ENCODE results near the gene SMAP1.

The SMAP1 gene

GRCh38 chr6:70900047-70900446, 232.4 kb downstream of the SMAP1 start:
- DNase-seq (ENCODE audit: low spot score), result no peak

DNA sequence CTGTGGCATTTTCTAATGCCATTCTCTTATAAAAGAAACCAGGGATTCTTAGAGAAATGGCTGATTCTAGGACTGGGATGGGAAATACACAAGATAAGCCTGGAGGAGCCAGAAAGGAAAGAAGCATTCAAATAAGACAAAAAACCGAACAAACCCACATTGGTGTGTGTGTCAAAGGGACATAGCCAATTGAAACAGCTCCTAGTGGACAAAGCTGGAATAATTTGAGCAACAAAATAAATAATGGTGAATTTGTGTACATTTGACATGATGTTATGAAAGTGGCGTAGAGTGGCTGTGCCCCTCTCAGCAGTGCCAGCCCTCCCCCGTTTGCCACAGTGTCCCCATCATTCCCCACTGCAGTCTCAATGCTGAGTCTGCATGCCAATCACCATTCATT, 233.6 kb downstream of the SMAP1 start:
- DNase-seq (ENCODE audit: low spot score), result no peak

DNA sequence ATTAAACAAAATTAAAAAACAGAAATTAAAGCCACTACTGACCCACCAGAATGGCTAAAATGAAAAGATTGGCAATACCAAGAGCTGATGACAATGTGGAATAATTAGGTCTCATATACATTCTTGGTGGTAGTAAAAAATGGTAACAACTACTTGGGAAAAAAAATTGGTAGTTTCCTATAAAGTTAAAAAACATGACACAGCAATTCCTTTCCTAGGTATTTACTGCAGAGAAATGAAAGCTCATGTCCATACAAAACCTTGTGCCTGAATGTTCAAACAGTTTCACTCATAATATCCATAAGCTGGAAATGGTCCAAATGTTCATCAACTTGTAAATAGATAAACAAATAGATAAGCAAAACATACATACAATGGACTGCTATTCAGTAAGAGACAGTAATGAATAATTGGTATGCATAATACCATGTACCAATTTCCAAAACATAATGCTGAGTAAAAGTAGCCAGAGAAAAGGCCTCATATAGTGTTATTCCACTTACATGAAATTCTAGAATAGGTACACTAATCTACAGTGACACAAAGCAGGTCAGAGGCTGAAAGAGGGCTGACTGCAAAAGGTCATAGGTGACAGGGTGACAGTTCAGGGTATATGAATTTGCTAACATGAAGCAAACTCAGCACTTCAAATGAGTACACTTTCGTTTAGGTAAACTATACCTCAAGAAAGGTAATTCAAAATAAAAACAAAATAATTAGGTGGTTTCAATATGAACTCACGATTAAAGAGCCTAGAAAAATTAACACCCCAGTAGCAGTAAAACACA, 236.2 kb downstream of the SMAP1 start:
- DNase-seq (ENCODE audit: low spot score), result no peak

DNA sequence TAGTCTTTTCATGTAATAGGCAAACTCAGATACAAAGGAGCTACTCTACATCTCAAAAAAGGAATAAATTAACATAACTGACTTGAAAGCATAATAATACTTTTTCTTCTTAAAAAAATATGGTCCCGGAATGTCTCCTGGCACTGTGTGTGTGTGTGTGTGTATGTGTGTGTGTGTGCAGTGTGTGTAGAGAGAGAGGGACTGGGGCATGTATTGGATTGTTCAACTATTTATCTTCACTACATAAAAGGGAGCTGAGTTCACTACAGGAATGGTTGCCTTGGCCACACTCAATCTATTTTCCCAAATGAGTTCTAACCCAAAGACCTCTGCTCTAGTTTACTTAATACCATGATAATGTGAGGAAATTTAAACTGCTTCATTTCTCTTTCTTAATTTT, 238.1 kb downstream of the SMAP1 start:
- DNase-seq (ENCODE audit: low spot score), result no peak
